Testis (tissue), 3 donors: ENCODE data around the gene EGLN2. TPM values are rescaled to one million over a fixed set of nuclear protein-coding genes. Genes with fewer than 3 reads are reported as not detected.
A peak's percentile ranks its signal among the peaks of the same experiment; 100 is the strongest.

Experiments used
- DNase-seq: peaks from one replicate; pipeline ENCODE4 v3.0.0-alpha.2; 2019
- H3K27ac ChIP-seq, 2 donors: fragments of 200-600 bp; sonication (generic); one replicate each; pipeline ENCODE4 v1.5.1; 2019
- H3K27me3 ChIP-seq: fragments of 200-600 bp; sonication (generic); one replicate; pipeline ENCODE4 v1.5.1; 2019
- H3K36me3 ChIP-seq: fragments of 200-600 bp; sonication (generic); one replicate; pipeline ENCODE4 v1.5.1; 2017; ENCODE audit warnings: low read depth; ENCODE audit errors: missing control alignments
- H3K4me1 ChIP-seq: fragments of 200-600 bp; sonication (generic); one replicate; pipeline ENCODE4 v1.5.1; 2019
- H3K4me3 ChIP-seq, 2 donors: fragments of 200-600 bp; sonication (generic); one replicate each; pipeline ENCODE4 v1.5.1; 2017 to 2019
- H3K9me3 ChIP-seq: fragments of 200-600 bp; sonication (generic); one replicate; pipeline ENCODE4 v1.5.1; 2017
- POLR2A ChIP-seq: fragments of 450-650 bp; IDR thresholded peaks from one replicate; pipeline ENCODE4 v1.6.1; 2017; ENCODE audit warnings: antibody characterized with exemption, mild to moderate bottlenecking, moderate library complexity
- WGBS, 2 donors: methylation state at CpG; one replicate each; pipeline ENCODE4 v1.1.5; 2018; 5-methylcytosine and 5-hydroxymethylcytosine counted together
- intact Hi-C: fragments of 100-400 bp; cut with DNase I; formaldehyde crosslinking; loops from one replicate; pipeline ENCODE4 v1.15.1; 2023; ENCODE audit warnings: low total_unique reads
- polyA plus RNA-seq: library from polyadenylated mRNA; stranded (reverse); fragments of 350-450 nt; fragmentation: Illumina TruSeq; extraction: RNeasy Lipid Tissue Mini Kit (QIAGEN cat#74804); gene quantifications from one replicate; pipeline ENCODE4 v1.2.3, GENCODE V29; 2014; ENCODE audit warnings: low read depth, low replicate concordance; ENCODE audit not compliant: insufficient read depth
- total RNA-seq, 2 donors: library from RNA; depleted of rRNA; stranded (reverse); fragments of >200 nt; gene quantifications; one replicate each; pipeline ENCODE4 v1.2.3, GENCODE V29; 2016
- TF ChIP-seq, protein P1 (sequence below), 3 experiments: fragments of 450-650 bp in 2 of 3; fragments of 200-600 bp in 1 of 3; sonication (generic) in 1 of 3; IDR thresholded peaks; one replicate each; pipeline ENCODE4 v1.5.1; 2016 to 2019; ENCODE audit warnings: antibody characterized with exemption in 3 of 3, mild to moderate bottlenecking in 2 of 3, moderate library complexity in 1 of 3

The EGLN2 gene
- total and polyA plus RNA-seq, 3 donors from 2014 or later: 245 to 489 (median 260) TPM

GRCh38 chr19:40786060-40787037, 12.6 kb upstream of the EGLN2 start:
- Histone ChIP-seq H3K9me3 (no peaks in the 10 kb centered on the region), H3K36me3 (no peaks in the 10 kb centered on the region), H3K27me3 (no peaks in the 10 kb centered on the region), H3K4me1 (no peaks in the 10 kb centered on the region), H3K27ac (no peak overlapping the region), H3K4me3 (no peak overlapping the region)
- no peak for DNase-seq
- TF ChIP-seq, protein P1, sequence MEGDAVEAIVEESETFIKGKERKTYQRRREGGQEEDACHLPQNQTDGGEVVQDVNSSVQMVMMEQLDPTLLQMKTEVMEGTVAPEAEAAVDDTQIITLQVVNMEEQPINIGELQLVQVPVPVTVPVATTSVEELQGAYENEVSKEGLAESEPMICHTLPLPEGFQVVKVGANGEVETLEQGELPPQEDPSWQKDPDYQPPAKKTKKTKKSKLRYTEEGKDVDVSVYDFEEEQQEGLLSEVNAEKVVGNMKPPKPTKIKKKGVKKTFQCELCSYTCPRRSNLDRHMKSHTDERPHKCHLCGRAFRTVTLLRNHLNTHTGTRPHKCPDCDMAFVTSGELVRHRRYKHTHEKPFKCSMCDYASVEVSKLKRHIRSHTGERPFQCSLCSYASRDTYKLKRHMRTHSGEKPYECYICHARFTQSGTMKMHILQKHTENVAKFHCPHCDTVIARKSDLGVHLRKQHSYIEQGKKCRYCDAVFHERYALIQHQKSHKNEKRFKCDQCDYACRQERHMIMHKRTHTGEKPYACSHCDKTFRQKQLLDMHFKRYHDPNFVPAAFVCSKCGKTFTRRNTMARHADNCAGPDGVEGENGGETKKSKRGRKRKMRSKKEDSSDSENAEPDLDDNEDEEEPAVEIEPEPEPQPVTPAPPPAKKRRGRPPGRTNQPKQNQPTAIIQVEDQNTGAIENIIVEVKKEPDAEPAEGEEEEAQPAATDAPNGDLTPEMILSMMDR (IDR thresholded peaks at IDR 0.05): no peak
- no peak for TF ChIP-seq POLR2A
- intact Hi-C loops: no loop called here
- WGBS, 2 donors: 84 to 87% methylated on average over 16 to 25 of the region's 25 CpGs

GRCh38 chr19:40791349-40791748, 7.6 kb upstream of the EGLN2 start:
- 82 to 90% methylated on average over 7 of the region's 7 CpGs for WGBS, 2 donors
- intact Hi-C loops: no loop called here
- H3K9me3 ChIP-seq: no peaks in the 10 kb centered on the region

DNA sequence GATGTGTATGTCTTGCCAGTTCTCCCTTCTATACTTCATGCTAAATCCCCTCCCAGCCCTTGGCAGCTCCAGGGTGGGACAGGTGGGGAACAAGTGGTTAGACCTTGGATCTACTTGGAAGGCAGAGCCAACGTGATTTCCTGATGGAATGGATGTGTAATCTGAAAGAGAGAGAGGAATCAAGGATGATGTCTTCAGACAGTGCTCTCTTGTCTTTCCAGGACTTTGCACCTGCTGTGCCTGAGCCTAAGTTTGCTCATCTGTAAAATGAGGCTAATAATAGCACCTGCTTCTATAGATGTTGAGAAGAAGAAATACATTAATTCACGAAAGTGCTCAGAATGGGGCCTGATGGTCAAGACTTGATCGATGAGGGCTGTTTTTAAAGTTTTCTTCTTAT, 7.0 kb upstream of the EGLN2 start:
- H3K4me3 ChIP-seq: no peak overlapping the region
- no peak overlapping the region for H3K27ac ChIP-seq
- H3K9me3 ChIP-seq: no peaks in the 10 kb centered on the region
- DNase-seq: no peak
- no peaks in the 10 kb centered on the region for H3K4me1 ChIP-seq
- TF ChIP-seq, protein P1 (IDR thresholded peaks at IDR 0.05): no peak
- no peak for TF ChIP-seq POLR2A
- intact Hi-C loops: no loop called here
- 81 to 84% methylated on average over 3 of the region's 3 CpGs for WGBS, 2 donors
- H3K27me3 ChIP-seq: no peaks in the 10 kb centered on the region
- no peaks in the 10 kb centered on the region for H3K36me3 ChIP-seq

More at GRCh38 chr19:40791349-40791748, 7.6 kb upstream of the EGLN2 start:
- no peak overlapping the region for H3K4me3 ChIP-seq
- no peak for DNase-seq
- H3K36me3 ChIP-seq: no peaks in the 10 kb centered on the region
- TF ChIP-seq, protein P1 (IDR thresholded peaks at IDR 0.05): no peak
- no peak for TF ChIP-seq POLR2A
- H3K27ac ChIP-seq: no peak overlapping the region
- no peaks in the 10 kb centered on the region for H3K4me1 ChIP-seq
- H3K27me3 ChIP-seq: no peaks in the 10 kb centered on the region

DNA sequence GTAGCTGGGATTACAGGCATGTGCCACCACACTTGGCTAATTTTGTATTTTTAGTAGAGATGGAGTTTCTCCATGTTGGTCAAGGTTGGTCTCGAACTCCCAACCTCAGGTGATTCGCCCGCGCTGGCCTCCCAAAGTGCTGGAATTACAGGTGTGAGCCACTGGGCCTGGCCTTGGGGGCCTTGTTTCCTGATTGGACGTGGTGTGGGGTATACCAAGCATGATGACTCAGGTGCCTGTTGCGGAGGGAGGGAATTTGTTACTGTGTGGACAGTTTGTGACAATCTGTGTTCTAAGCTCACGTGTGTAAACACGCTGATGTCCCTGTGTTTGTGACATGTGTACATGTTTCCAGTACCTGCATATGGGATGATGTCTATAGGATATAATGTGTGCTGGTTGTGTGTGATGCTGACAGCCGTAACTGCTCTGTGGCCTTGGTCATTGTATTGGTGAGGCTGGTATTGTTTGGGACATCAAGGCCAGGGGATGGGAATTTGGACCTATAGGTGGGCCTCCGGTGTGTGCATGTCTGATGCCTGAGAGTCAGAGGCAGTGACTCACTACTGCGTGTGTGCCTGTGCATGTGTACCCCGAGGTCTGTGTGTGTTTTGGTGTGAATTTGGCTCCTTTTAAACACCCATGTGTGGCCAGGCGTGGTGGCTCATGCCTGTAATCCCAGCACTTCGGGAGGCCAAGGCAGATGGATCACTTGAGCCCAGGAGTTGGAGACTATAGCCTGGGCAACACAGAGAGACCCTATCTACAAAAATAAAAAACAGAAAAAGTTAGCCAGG, 1.6 kb upstream of the EGLN2 start:
- 87 to 92% methylated on average over 13 to 14 of the region's 14 CpGs for WGBS, 2 donors
- Histone ChIP-seq H3K27ac (peak overlapping the region; percentile 6 to 95), H3K4me3 (peak overlapping the region in 1 of 2 donors; percentile 71), H3K27me3 (no peaks in the 10 kb centered on the region), H3K9me3 (no peaks in the 10 kb centered on the region), H3K36me3 (no peaks in the 10 kb centered on the region), H3K4me1 (peaks cover 19% of the 10 kb centered on the region)
- intact Hi-C loops: no loop called here
- no peak for DNase-seq
- TF ChIP-seq, protein P1 (IDR thresholded peaks at IDR 0.05): no peak
